Smooth muscle cell (in vitro differentiated cells): ENCODE data around the gene OSBPL2. TPM values are rescaled to one million over a fixed set of nuclear protein-coding genes. Genes with fewer than 3 reads are reported as not detected.

Source experiments
- DNase-seq: peaks from one replicate; lab custom pipeline; 2025; ENCODE audit not compliant: unreplicated experiment; lab: John Stamatoyannopoulos, UW
- H2AFZ ChIP-seq: fragments of 200-600 bp; sonication (generic); 2 replicates; pipeline ENCODE4 v1.6.0; 2016; ENCODE audit warnings: antibody characterized with exemption, low read depth, mild to moderate bottlenecking
- H3F3A ChIP-seq: fragments of 200-600 bp; sonication (generic); 2 replicates; pipeline ENCODE4 v1.6.0; 2017; ENCODE audit warnings: antibody characterized with exemption, low read depth
- H3K27ac ChIP-seq: fragments of 200-600 bp; sonication (generic); 2 replicates; pipeline ENCODE4 v1.5.1; 2016; ENCODE audit warnings: low read depth, mild to moderate bottlenecking
- H3K27me3 ChIP-seq: fragments of 200-600 bp; sonication (generic); 2 replicates; pipeline ENCODE4 v1.6.1; 2016; ENCODE audit warnings: low read depth, mild to moderate bottlenecking
- H3K36me3 ChIP-seq: fragments of 200-600 bp; sonication (generic); 2 replicates; pipeline ENCODE4 v1.5.1; 2016; ENCODE audit warnings: low read depth
- H3K4me1 ChIP-seq: fragments of 200-600 bp; sonication (generic); 2 replicates; pipeline ENCODE4 v1.5.1; 2016; ENCODE audit warnings: low read depth
- H3K4me2 ChIP-seq: fragments of 200-600 bp; sonication (generic); 2 replicates; pipeline ENCODE4 v1.6.0; 2016; ENCODE audit warnings: mild to moderate bottlenecking
- H3K4me3 ChIP-seq: fragments of 200-600 bp; sonication (generic); 2 replicates; pipeline ENCODE4 v1.5.1; 2016; ENCODE audit warnings: mild to moderate bottlenecking
- H3K79me2 ChIP-seq: fragments of 200-600 bp; sonication (generic); 2 replicates; pipeline ENCODE4 v1.6.0; 2016; ENCODE audit warnings: low read depth, mild to moderate bottlenecking
- H3K9ac ChIP-seq: fragments of 200-600 bp; sonication (generic); 2 replicates; pipeline ENCODE4 v1.6.0; 2016; ENCODE audit warnings: low read depth
- H3K9me3 ChIP-seq: fragments of 200-600 bp; sonication (generic); replicated peaks from 2 replicates; pipeline ENCODE4 v1.5.1; 2016; ENCODE audit warnings: low read depth
- H4K20me1 ChIP-seq: fragments of 200-600 bp; sonication (generic); 2 replicates; pipeline ENCODE4 v1.6.0; 2016; ENCODE audit warnings: low read depth
- WGBS: methylation state at CpG from one replicate; pipeline ENCODE4 v1.1.7; 2016; ENCODE audit warnings: low lambda C conversion rate; 5-methylcytosine and 5-hydroxymethylcytosine counted together
- polyA plus RNA-seq: library from polyadenylated mRNA; unstranded; fragments of >200 nt; fragmentation: Nextera tagmentation; extraction: Ambion mirVana; gene quantifications from 2 replicates; pipeline ENCODE4 v1.2.1, GENCODE V29; 2016
- total RNA-seq: library from RNA; depleted of rRNA; stranded (reverse); fragments of >200 nt; gene quantifications from 2 replicates; pipeline ENCODE4 v1.2.3, GENCODE V29; 2014
- TF ChIP-seq, protein P1 (sequence below): fragments of 200-600 bp; sonication (generic); IDR thresholded peaks from 2 replicates; pipeline ENCODE4 v1.5.1; 2017; ENCODE audit warnings: borderline replicate concordance, mild to moderate bottlenecking, antibody characterized with exemption; ENCODE audit not compliant: insufficient read depth, poor library complexity, severe bottlenecking

The OSBPL2 gene
- total and polyA plus RNA-seq, 2 experiments from 2014 or later: 34.3 to 37.0 TPM

GRCh38 chr20:62266851-62267250 lies 28.5 kb downstream of the OSBPL2 start:
- no peaks in the 10 kb centered on the region for H3K27me3 ChIP-seq
- no peaks in the 10 kb centered on the region for H3F3A ChIP-seq
- WGBS: 95% methylated on average over 13 of the region's 13 CpGs
- H3K4me3 ChIP-seq: no peak overlapping the region
- peaks cover 3% of the 10 kb centered on the region for H3K9me3 ChIP-seq
- no peaks in the 10 kb centered on the region for H3K4me1 ChIP-seq
- H3K9ac ChIP-seq: no peak overlapping the region
- peak overlapping the region; percentile 65 for H3K27ac ChIP-seq
- peaks cover 62% of the 10 kb centered on the region for H4K20me1 ChIP-seq
- H2AFZ ChIP-seq: no peak overlapping the region
- peaks cover 19% of the 10 kb centered on the region for H3K79me2 ChIP-seq
- TF ChIP-seq, protein P1, sequence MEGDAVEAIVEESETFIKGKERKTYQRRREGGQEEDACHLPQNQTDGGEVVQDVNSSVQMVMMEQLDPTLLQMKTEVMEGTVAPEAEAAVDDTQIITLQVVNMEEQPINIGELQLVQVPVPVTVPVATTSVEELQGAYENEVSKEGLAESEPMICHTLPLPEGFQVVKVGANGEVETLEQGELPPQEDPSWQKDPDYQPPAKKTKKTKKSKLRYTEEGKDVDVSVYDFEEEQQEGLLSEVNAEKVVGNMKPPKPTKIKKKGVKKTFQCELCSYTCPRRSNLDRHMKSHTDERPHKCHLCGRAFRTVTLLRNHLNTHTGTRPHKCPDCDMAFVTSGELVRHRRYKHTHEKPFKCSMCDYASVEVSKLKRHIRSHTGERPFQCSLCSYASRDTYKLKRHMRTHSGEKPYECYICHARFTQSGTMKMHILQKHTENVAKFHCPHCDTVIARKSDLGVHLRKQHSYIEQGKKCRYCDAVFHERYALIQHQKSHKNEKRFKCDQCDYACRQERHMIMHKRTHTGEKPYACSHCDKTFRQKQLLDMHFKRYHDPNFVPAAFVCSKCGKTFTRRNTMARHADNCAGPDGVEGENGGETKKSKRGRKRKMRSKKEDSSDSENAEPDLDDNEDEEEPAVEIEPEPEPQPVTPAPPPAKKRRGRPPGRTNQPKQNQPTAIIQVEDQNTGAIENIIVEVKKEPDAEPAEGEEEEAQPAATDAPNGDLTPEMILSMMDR: no peak
- no peak for DNase-seq
- H3K4me2 ChIP-seq: no peak overlapping the region
- peaks cover 14% of the 10 kb centered on the region for H3K36me3 ChIP-seq

- H3K4me3 ChIP-seq: no peak overlapping the region
- WGBS: 61% methylated on average over 10 of the region's 10 CpGs
- no peaks in the 10 kb centered on the region for H3K4me1 ChIP-seq
Observed at GRCh38 chr20:62267543-62267942, 29.2 kb downstream of the OSBPL2 start.

DNA sequence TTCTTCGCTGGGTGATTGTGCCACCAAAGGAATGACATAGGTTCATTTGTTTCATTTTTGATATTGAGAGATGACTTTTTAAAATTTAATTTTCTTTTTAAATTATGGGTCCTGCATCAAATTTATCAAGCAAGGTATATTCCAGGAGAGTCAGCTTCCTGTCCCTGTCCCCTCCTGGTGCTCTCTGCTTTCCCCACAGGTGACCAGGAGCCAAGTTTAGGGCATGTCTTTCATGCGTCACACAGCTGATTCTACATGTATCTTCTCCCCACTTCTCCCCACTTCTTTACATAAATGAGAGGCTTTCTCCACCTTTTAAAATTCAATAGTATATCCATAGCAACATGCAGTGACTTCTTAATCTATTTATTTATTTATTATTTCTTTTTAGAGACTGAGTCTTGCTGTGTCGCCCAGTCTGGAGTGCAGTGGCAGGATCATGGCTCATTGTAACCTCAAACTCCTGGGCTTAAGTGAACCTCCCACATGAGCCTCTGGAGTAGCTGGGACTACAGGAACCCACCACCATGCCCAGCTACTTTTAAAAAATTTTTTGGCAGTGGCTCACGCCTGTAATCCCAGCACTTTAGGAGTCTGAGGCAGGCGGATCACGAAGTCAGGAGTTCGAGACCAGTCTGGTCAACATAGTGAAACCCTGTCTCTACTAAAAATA lies 30.0 kb downstream of the OSBPL2 start:
- H3K9me3 ChIP-seq: peaks cover 3% of the 10 kb centered on the region
- no peak overlapping the region for H3K4me2 ChIP-seq
- DNase-seq: no peak
- no peak overlapping the region for H3K9ac ChIP-seq
- H3K79me2 ChIP-seq: peaks cover 19% of the 10 kb centered on the region
- peak overlapping the region; percentile 65 for H3K27ac ChIP-seq
- TF ChIP-seq, protein P1: no peak
- peaks cover 60% of the 10 kb centered on the region for H4K20me1 ChIP-seq
- peaks cover 14% of the 10 kb centered on the region for H3K36me3 ChIP-seq
- no peaks in the 10 kb centered on the region for H3K27me3 ChIP-seq
- WGBS: 74% methylated on average over 7 of the region's 7 CpGs
- H3K4me3 ChIP-seq: no peak overlapping the region
- H3K4me1 ChIP-seq: no peaks in the 10 kb centered on the region
- no peaks in the 10 kb centered on the region for H3F3A ChIP-seq
- H2AFZ ChIP-seq: no peak overlapping the region

More at GRCh38 chr20:62267543-62267942, 29.2 kb downstream of the OSBPL2 start:
- Histone ChIP-seq H3K79me2 (peaks cover 19% of the 10 kb centered on the region), H3K9me3 (peaks cover 3% of the 10 kb centered on the region), H3K9ac (no peak overlapping the region), H3K36me3 (peaks cover 14% of the 10 kb centered on the region), H3F3A (no peaks in the 10 kb centered on the region), H3K4me2 (peak overlapping the region; percentile 10), H2AFZ (no peak overlapping the region), H4K20me1 (peaks cover 59% of the 10 kb centered on the region), H3K27me3 (no peaks in the 10 kb centered on the region), H3K27ac (peak overlapping the region; percentile 65)
- TF ChIP-seq, protein P1: no peak
- no peak for DNase-seq

DNA sequence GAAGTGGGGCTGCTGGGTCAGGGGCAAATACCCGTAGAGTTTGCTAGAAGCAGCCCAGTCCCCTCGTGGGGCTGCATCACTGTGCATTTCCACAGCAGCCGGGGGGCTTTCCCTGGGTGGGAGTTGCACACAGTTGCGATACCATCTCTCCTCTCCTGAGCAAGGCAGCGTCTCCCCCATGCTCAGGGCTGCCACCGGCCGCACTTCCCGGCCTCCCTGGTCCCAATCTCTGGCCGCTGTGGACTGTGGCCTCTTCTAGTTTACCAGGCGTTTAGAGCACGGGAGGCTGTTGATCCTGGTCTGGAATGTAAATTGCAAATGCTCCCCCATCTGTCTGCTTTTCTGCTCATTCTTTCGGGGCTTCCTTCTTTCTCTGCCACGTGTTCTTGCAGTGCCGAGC lies 31.1 kb downstream of the OSBPL2 start:
- no peak overlapping the region for H3K27ac ChIP-seq
- DNase-seq: no peak
- 89% methylated on average over 14 of the region's 14 CpGs for WGBS
- H3K9me3 ChIP-seq: peaks cover 3% of the 10 kb centered on the region
- TF ChIP-seq, protein P1: no peak
- peaks cover 70% of the 10 kb centered on the region for H4K20me1 ChIP-seq
- H3K36me3 ChIP-seq: peaks cover 10% of the 10 kb centered on the region
- no peak overlapping the region for H3K9ac ChIP-seq
- no peak overlapping the region for H2AFZ ChIP-seq
- H3K4me3 ChIP-seq: no peak overlapping the region
- H3K4me1 ChIP-seq: no peaks in the 10 kb centered on the region
- H3F3A ChIP-seq: no peaks in the 10 kb centered on the region
- H3K27me3 ChIP-seq: no peaks in the 10 kb centered on the region
- H3K4me2 ChIP-seq: no peak overlapping the region
- H3K79me2 ChIP-seq: peaks cover 17% of the 10 kb centered on the region
